Naive thymus-derived CD4-positive, alpha-beta T cell (primary cell): Measurements from ENCODE around the gene ENOX1. TPM values are rescaled to one million over a fixed set of nuclear protein-coding genes. Genes with fewer than 3 reads are reported as not detected.

Experiments used
- ATAC-seq: fragments of 150-1000 bp; cut with Tn5 transposase; 2 replicates; pipeline ENCODE4 v1.10.0; 2021; ENCODE audit warnings: mild to moderate bottlenecking, moderate library complexity
- CTCF ChIA-PET: fragments of 350-600 bp; sonication (Branson Sonifier 250); formaldehyde crosslinking; loops from one replicate; lab custom pipeline; 2021; ENCODE audit warnings: antibody characterized with exemption; lab: Charles Lee
- POLR2A ChIA-PET: fragments of 350-600 bp; sonication (Branson Sonifier 250); formaldehyde crosslinking; loops from one replicate; lab custom pipeline; 2021; ENCODE audit warnings: antibody characterized with exemption, inconsistent platforms; lab: Charles Lee
- DNase-seq, 9 donors: peaks; one replicate each; pipeline versions ENCODE4 v3.0.0 to v3.0.0-alpha.2; 2020 to 2022; ENCODE audit warnings: mixed read lengths in 1 of 9
- H3K27ac ChIP-seq: one replicate; pipeline ENCODE4 v1.7.0; 2013; ENCODE audit warnings: mild to moderate bottlenecking, low read depth, low read length, moderate library complexity
- H3K27me3 ChIP-seq, 2 donors: one replicate each; pipeline ENCODE4 v1.7.0; 2013; ENCODE audit warnings: low read length in 2 of 2, mild to moderate bottlenecking in 2 of 2, moderate library complexity in 2 of 2; ENCODE audit not compliant: control insufficient read depth in 2 of 2, insufficient read depth in 2 of 2
- H3K36me3 ChIP-seq, 3 experiments: 1 replicate in 2 of 3; 2 replicates in 1 of 3; pipeline ENCODE4 v1.7.0; 2013; ENCODE audit warnings: low read length in 3 of 3, mild to moderate bottlenecking in 3 of 3, moderate library complexity in 1 of 3; ENCODE audit not compliant: insufficient read depth in 3 of 3, control insufficient read depth in 2 of 3
- H3K4me1 ChIP-seq, 2 donors: one replicate each; pipeline ENCODE4 v1.7.0; 2013; ENCODE audit warnings: low read length in 2 of 2, mild to moderate bottlenecking in 2 of 2, moderate library complexity in 1 of 2; ENCODE audit not compliant: control insufficient read depth in 2 of 2, insufficient read depth in 2 of 2
- H3K4me3 ChIP-seq: 2 replicates; pipeline ENCODE4 v1.7.0; 2013; ENCODE audit warnings: mild to moderate bottlenecking, low read length
- H3K9me3 ChIP-seq, 3 experiments: 1 replicate in 2 of 3; 2 replicates in 1 of 3; pipeline ENCODE4 v1.7.0; 2013; ENCODE audit warnings: low read length in 3 of 3; ENCODE audit not compliant: control insufficient read depth in 2 of 3
- H3K27ac Mint-ChIP-seq, 9 donors: one replicate each; pipeline ENCODE4 v1.8.0; 2020 to 2022; ENCODE audit warnings: mixed read lengths in 9 of 9, mild to moderate bottlenecking in 8 of 9, moderate library complexity in 5 of 9, inconsistent platforms in 2 of 9
- H3K27me3 Mint-ChIP-seq, 5 donors: one replicate each; pipeline ENCODE4 v1.8.0; 2021 to 2022; ENCODE audit warnings: mixed read lengths in 5 of 5, mild to moderate bottlenecking in 1 of 5
- H3K36me3 Mint-ChIP-seq, 5 donors: one replicate each; pipeline ENCODE4 v1.8.0; 2020 to 2022; ENCODE audit warnings: mixed read lengths in 5 of 5, mild to moderate bottlenecking in 3 of 5, inconsistent platforms in 1 of 5
- H3K4me1 Mint-ChIP-seq, 7 donors: one replicate each; pipeline ENCODE4 v1.8.0; 2020 to 2022; ENCODE audit warnings: mixed read lengths in 7 of 7, mild to moderate bottlenecking in 3 of 7, inconsistent platforms in 1 of 7
- H3K4me3 Mint-ChIP-seq, 10 donors: one replicate each; pipeline ENCODE4 v1.8.0; 2020 to 2022; ENCODE audit warnings: mild to moderate bottlenecking in 10 of 10, mixed read lengths in 10 of 10, moderate library complexity in 6 of 10, inconsistent platforms in 2 of 10
- H3K9me3 Mint-ChIP-seq, 11 donors: one replicate each; pipeline ENCODE4 v1.8.0; 2020 to 2022; ENCODE audit warnings: mixed read lengths in 11 of 11, mild to moderate bottlenecking in 4 of 11, inconsistent platforms in 1 of 11, moderate library complexity in 1 of 11
- intact Hi-C, 2 donors: fragments of 100-400 bp; cut with micrococcal nuclease; formaldehyde crosslinking; loops; one replicate each; pipeline ENCODE4 v1.15.1; 2023
- polyA plus RNA-seq, 2 donors: library from polyadenylated mRNA; unstranded; fragments of 300-500 nt; fragmentation: Illumina TruSeq; gene quantifications; one replicate each; pipeline ENCODE4 v1.2.3, GENCODE V29; 2021
- total RNA-seq, 6 experiments: library from RNA in 5 of 6; stranded (reverse) in 5 of 6; gene quantifications; 1 replicate in 5 of 6; 2 replicates in 1 of 6; pipeline ENCODE4 v1.2.3 and lab custom pipeline; 2021 to 2026

Gene ENOX1
- total and polyA plus RNA-seq, 7 experiments from 2014 or later: 0.17 TPM; not detected in 6

DNA sequence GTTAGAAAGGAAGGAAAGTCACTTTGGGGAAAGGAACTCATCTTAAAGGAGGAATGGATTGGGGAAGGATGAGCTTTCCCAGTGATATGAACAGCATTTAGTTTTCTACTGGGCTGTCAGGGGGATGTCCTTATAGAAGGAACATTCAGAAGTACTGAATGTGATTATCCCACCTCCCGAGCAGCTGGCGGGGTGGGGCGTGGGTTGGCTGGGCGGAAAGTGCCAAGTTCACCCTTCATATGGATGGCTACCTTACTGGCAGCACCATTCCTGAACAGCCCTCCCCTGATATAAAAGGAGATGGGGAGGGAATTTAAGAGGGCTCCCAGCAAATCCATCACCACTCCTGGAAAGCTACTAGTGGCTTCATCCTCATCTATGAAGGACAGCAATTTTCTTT, 572.6 kb downstream of the ENOX1 start:
- CTCF ChIA-PET: no interaction called here
- H3K4me3 Mint-ChIP-seq: no peak overlapping the region
- no peak for ATAC-seq

DNA sequence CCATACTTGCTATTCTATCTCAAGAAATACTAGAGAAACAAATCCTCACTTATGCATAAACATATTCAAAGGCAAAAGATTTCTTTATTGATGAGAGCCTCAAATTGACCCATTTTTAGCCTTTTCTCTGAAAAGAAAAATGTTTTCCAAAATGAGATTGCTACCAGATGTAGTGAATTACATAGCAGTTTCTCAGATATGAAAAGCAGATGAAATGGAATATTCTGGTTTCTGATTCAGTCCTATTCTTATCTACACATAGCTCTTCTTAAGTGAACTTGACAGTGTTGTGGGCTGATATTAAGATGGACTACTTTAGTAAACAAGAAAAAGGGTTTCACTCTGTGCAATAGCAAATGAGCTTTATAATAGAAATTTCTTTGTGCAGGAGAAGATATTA, 579.9 kb downstream of the ENOX1 start:
- Mint-ChIP-seq H3K27me3 (peaks cover 0 to 20% (median 5%) of the 10 kb centered on the region in 5 donors), H3K27ac (no peak overlapping the region), H3K36me3 (no peaks in the 10 kb centered on the region), H3K4me1 (no peaks in the 10 kb centered on the region), H3K4me3 (no peak overlapping the region), H3K9me3 (peaks cover 0 to 19% (median 5%) of the 10 kb centered on the region in 11 donors)
- DNase-seq (no peak), ATAC-seq (no peak)
- intact Hi-C loops: no loop called here
- Histone ChIP-seq H3K27ac (no peak overlapping the region), H3K36me3 (no peaks in the 10 kb centered on the region), H3K4me1 (no peaks in the 10 kb centered on the region), H3K9me3 (peaks cover 0 to 11% (median 0%) of the 10 kb centered on the region in 3 experiments), H3K4me3 (no peak overlapping the region), H3K27me3 (no peaks in the 10 kb centered on the region)
- CTCF ChIA-PET: no interaction called here
- POLR2A ChIA-PET: no interaction called here

More for the DNA sequence above, 572.6 kb downstream of the ENOX1 start:
- Mint-ChIP-seq H3K27ac (no peak overlapping the region), H3K36me3 (no peaks in the 10 kb centered on the region), H3K9me3 (no peaks in the 10 kb centered on the region), H3K4me1 (no peaks in the 10 kb centered on the region), H3K27me3 (peaks cover 0 to 18% (median 6%) of the 10 kb centered on the region in 5 donors)
- intact Hi-C loops: no loop called here
- H3K27ac ChIP-seq: no peak overlapping the region
- H3K4me3 ChIP-seq: no peak overlapping the region
- H3K9me3 ChIP-seq: no peaks in the 10 kb centered on the region
- no peaks in the 10 kb centered on the region for H3K36me3 ChIP-seq
- H3K4me1 ChIP-seq: no peaks in the 10 kb centered on the region
- no peak for DNase-seq
- no peaks in the 10 kb centered on the region for H3K27me3 ChIP-seq
- POLR2A ChIA-PET: no interaction called here

DNA sequence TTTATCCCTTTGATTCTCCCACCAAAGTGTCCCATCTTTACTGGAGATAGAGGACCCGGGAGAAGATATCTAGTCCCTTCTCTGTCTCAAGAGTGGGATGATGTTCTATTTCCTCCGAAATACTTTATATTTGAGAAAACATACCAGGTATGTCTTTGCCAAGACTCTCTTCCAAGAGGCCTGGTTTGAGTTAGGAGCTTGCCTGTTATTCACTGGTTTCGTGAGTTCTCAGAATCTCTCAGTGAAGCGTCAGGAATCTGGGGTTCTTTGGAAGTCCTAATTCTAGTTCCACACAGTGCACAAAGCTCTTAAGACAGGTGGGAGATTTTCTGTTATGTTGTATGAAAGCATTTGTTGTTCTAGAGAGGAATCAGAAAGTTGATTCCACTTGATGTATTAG, 581.4 kb downstream of the ENOX1 start:
- H3K4me1 Mint-ChIP-seq: no peaks in the 10 kb centered on the region
- H3K4me3 Mint-ChIP-seq: no peak overlapping the region
- H3K27ac ChIP-seq: no peak overlapping the region
- peaks cover 0 to 23% (median 7%) of the 10 kb centered on the region in 11 donors for H3K9me3 Mint-ChIP-seq
- POLR2A ChIA-PET: no interaction called here
- H3K9me3 ChIP-seq: peaks cover 0 to 11% (median 0%) of the 10 kb centered on the region in 3 experiments
- H3K4me3 ChIP-seq: no peak overlapping the region
- H3K27ac Mint-ChIP-seq: no peak overlapping the region
- no peaks in the 10 kb centered on the region for H3K36me3 ChIP-seq
- ATAC-seq (no peak), DNase-seq (no peak)
- no peaks in the 10 kb centered on the region for H3K27me3 ChIP-seq
- H3K27me3 Mint-ChIP-seq: peaks cover 0 to 14% (median 5%) of the 10 kb centered on the region in 5 donors
- intact Hi-C loops: no loop called here
- CTCF ChIA-PET: no interaction called here
- H3K4me1 ChIP-seq: no peaks in the 10 kb centered on the region
- no peaks in the 10 kb centered on the region for H3K36me3 Mint-ChIP-seq

DNA sequence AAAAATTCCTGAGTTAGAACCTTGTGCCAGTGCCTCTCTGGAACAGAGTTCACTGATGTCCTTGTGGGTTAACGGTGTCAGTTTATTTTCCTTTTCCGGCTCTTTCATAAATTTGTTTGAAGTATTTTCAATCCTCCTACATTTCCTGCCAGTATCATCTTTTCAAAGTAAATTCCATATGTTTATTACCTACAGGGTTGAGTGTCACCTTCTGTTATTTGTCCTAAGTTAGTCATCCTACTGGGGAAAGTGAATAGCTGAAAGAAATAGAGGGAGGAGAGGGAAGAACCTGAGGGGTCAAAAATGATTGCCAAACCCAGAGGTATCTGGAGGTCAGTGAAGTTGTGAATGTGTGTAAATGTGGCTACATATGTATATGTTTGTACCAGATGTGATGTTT, 582.2 kb downstream of the ENOX1 start:
- no peak overlapping the region for H3K4me3 Mint-ChIP-seq

DNA sequence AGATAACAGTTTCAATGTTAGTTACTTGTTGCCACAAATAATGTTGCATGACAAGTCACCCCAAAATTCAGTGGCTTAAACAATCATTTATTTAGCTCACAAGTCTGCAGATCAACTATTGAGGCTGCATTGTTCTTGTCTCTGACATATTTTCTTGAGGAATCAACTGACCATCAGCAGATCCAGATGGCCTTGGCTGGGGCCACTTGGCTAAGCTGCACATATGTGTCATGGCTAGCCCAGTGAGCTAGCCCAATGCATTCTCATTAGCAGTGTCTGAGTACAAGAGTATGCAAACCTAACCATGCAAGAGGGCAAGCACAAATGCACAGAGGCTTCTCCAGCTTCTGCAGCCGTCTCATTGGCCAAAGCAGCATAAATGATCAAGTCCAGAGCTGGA, 583.0 kb downstream of the ENOX1 start:
- Histone ChIP-seq H3K27me3 (no peaks in the 10 kb centered on the region), H3K4me1 (no peaks in the 10 kb centered on the region), H3K36me3 (no peaks in the 10 kb centered on the region), H3K4me3 (no peak overlapping the region), H3K27ac (no peak overlapping the region), H3K9me3 (peaks cover 0 to 11% (median 0%) of the 10 kb centered on the region in 3 experiments)
- ATAC-seq: no peak
- no peak overlapping the region for H3K27ac Mint-ChIP-seq
- intact Hi-C loops: no loop called here
- H3K9me3 Mint-ChIP-seq: peaks cover 0 to 23% (median 7%) of the 10 kb centered on the region in 11 donors
- H3K4me3 Mint-ChIP-seq: no peak overlapping the region
- peaks cover 0 to 15% (median 8%) of the 10 kb centered on the region in 5 donors for H3K27me3 Mint-ChIP-seq
- no peak for DNase-seq
- H3K36me3 Mint-ChIP-seq: no peaks in the 10 kb centered on the region
- POLR2A ChIA-PET: no interaction called here
- H3K4me1 Mint-ChIP-seq: no peaks in the 10 kb centered on the region
- CTCF ChIA-PET: no interaction called here

More for the DNA sequence above, 582.2 kb downstream of the ENOX1 start:
- H3K36me3 ChIP-seq: no peaks in the 10 kb centered on the region
- POLR2A ChIA-PET: no interaction called here
- CTCF ChIA-PET: no interaction called here
- no peaks in the 10 kb centered on the region for H3K4me1 Mint-ChIP-seq
- H3K27ac Mint-ChIP-seq: no peak overlapping the region
- H3K9me3 Mint-ChIP-seq: peaks cover 0 to 23% (median 7%) of the 10 kb centered on the region in 11 donors
- H3K9me3 ChIP-seq: peaks cover 0 to 11% (median 0%) of the 10 kb centered on the region in 3 experiments
- DNase-seq (no peak), ATAC-seq (no peak)
- H3K27me3 Mint-ChIP-seq: peaks cover 0 to 13% (median 5%) of the 10 kb centered on the region in 5 donors
- no peaks in the 10 kb centered on the region for H3K27me3 ChIP-seq
- no peaks in the 10 kb centered on the region for H3K36me3 Mint-ChIP-seq
- intact Hi-C loops: no loop called here
- H3K4me1 ChIP-seq: no peaks in the 10 kb centered on the region
- H3K4me3 ChIP-seq: no peak overlapping the region
- no peak overlapping the region for H3K27ac ChIP-seq

DNA sequence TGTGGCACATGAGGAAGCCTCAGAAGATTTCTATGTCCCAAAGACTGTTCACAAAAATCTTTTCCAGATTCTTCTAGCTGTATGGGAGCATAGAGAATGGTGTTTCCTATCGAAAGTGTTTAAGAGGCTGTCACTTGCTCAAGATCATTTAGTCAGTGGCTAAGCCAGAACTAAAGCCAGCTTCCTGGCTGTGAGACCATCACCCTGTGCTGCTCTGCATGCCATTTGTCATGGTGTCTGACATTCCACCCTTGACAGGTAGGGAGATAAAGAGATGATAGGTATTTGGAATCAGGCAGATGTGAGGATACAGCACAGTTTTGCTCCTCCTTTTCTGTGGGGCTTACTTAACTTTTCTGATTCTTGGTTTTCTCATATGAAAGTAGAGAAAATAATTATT, 586.0 kb downstream of the ENOX1 start:
- no peak overlapping the region for H3K27ac ChIP-seq
- Mint-ChIP-seq H3K9me3 (peaks cover 0 to 23% (median 7%) of the 10 kb centered on the region in 11 donors), H3K27ac (no peak overlapping the region), H3K27me3 (peaks cover 5 to 27% (median 11%) of the 10 kb centered on the region in 5 donors), H3K36me3 (no peaks in the 10 kb centered on the region), H3K4me3 (no peak overlapping the region), H3K4me1 (no peaks in the 10 kb centered on the region)
- no peaks in the 10 kb centered on the region for H3K27me3 ChIP-seq
- peaks cover 0 to 11% (median 0%) of the 10 kb centered on the region in 3 experiments for H3K9me3 ChIP-seq
- no peak overlapping the region for H3K4me3 ChIP-seq
- CTCF ChIA-PET: interaction anchor here (0.6 kb wide), 1 partner anchor 686 kb away, joined by 3 read pairs; no protein-coding TSS in a partner anchor
- H3K4me1 ChIP-seq: no peaks in the 10 kb centered on the region
- intact Hi-C loops: no loop called here
- no peaks in the 10 kb centered on the region for H3K36me3 ChIP-seq
- DNase-seq (no peak), ATAC-seq (no peak)
- POLR2A ChIA-PET: no interaction called here

DNA sequence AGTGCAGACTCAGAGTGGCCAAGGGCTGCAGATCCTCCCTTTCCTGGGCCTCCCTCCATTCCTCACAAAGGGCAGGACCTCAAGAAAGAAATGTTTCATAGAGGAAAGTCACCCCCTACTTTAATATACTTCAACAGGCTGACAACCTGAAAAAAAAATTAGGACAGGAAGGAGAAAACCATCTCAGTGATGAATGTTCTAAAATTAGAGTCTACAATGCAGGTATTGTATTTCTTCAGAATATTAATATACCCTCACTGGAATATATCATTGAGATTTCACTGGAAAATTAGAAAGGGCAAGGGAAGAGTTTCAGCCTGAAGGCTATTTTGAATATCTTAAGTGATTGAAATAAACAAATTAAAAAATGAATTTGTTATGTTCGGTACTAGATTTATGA, 586.5 kb downstream of the ENOX1 start:
- DNase-seq (no peak), ATAC-seq (no peak)
- no peak overlapping the region for H3K4me3 ChIP-seq
- Mint-ChIP-seq H3K4me3 (no peak overlapping the region), H3K27ac (no peak overlapping the region), H3K27me3 (peaks cover 5 to 27% (median 11%) of the 10 kb centered on the region in 5 donors), H3K36me3 (no peaks in the 10 kb centered on the region), H3K4me1 (no peaks in the 10 kb centered on the region), H3K9me3 (peaks cover 0 to 23% (median 7%) of the 10 kb centered on the region in 11 donors)
- intact Hi-C loops: no loop called here
- H3K27me3 ChIP-seq: no peaks in the 10 kb centered on the region
- H3K27ac ChIP-seq: no peak overlapping the region
- H3K36me3 ChIP-seq: no peaks in the 10 kb centered on the region
- POLR2A ChIA-PET: no interaction called here
- no peaks in the 10 kb centered on the region for H3K4me1 ChIP-seq
- H3K9me3 ChIP-seq: peaks cover 0 to 11% (median 0%) of the 10 kb centered on the region in 3 experiments
- CTCF ChIA-PET: interaction anchor here (0.6 kb wide), 1 partner anchor 686 kb away, joined by 3 read pairs; no protein-coding TSS in a partner anchor
